Upper lobe of left lung (tissue), 6 donors: ENCODE results near the gene DOK1. TPM values are rescaled to one million over a fixed set of nuclear protein-coding genes. Genes with fewer than 3 reads are reported as not detected.
A peak's percentile ranks its signal among the peaks of the same experiment; 100 is the strongest.

Source experiments
- ATAC-seq, 2 donors: fragments of 200-7000 bp; cut with Tn5 transposase; one replicate each; pipeline ENCODE4 v1.9.1; 2022; ENCODE audit warnings: mild to moderate bottlenecking in 2 of 2, moderate library complexity in 2 of 2; ENCODE audit not compliant: low FRiP score in 2 of 2
- DNase-seq, 2 donors: peaks; one replicate each; pipeline ENCODE4 v3.0.0-alpha.2; 2019 to 2020
- H3K27ac ChIP-seq, 4 donors: fragments of 200-600 bp; sonication (generic); one replicate each; pipeline ENCODE4 v1.5.1; 2016 to 2019
- H3K27me3 ChIP-seq, 4 donors: fragments of 200-600 bp; sonication (generic); one replicate each; pipeline ENCODE4 v1.5.1; 2017 to 2019
- H3K36me3 ChIP-seq, 4 donors: fragments of 200-600 bp; sonication (generic); one replicate each; pipeline ENCODE4 v1.5.1; 2016 to 2019
- H3K4me1 ChIP-seq, 4 donors: fragments of 200-600 bp; sonication (generic); one replicate each; pipeline ENCODE4 v1.5.1; 2018 to 2019
- H3K4me3 ChIP-seq, 4 donors: fragments of 200-600 bp; sonication (generic); one replicate each; pipeline ENCODE4 v1.5.1; 2017 to 2019; ENCODE audit warnings: mild to moderate bottlenecking in 2 of 4, moderate library complexity in 1 of 4
- H3K9me3 ChIP-seq, 4 donors: fragments of 200-600 bp; sonication (generic); one replicate each; pipeline ENCODE4 v1.5.1; 2018 to 2019
- CTCF ChIP-seq, 6 experiments: fragments of 450-650 bp in 4 of 6; fragments of 200-600 bp in 2 of 6; sonication (generic) in 2 of 6; IDR thresholded peaks; one replicate each; pipeline ENCODE4 v1.5.1; 2016 to 2019; ENCODE audit warnings: antibody characterized with exemption in 6 of 6
- EP300 ChIP-seq, 4 donors: sonication (generic); formaldehyde crosslinking; IDR thresholded peaks; one replicate each; pipeline ENCODE4 v1.5.1; 2017; ENCODE audit warnings: antibody characterized with exemption in 4 of 4, control low read depth in 2 of 4
- POLR2A ChIP-seq, 4 donors: fragments of 450-650 bp; IDR thresholded peaks; one replicate each; pipeline ENCODE4 v1.5.1; 2016 to 2017; ENCODE audit warnings: antibody characterized with exemption in 4 of 4, mild to moderate bottlenecking in 2 of 4
- POLR2AphosphoS5 ChIP-seq, 2 donors: sonication (generic); formaldehyde crosslinking; IDR thresholded peaks; one replicate each; pipeline ENCODE4 v1.5.1; 2017; ENCODE audit warnings: antibody characterized with exemption in 2 of 2
- WGBS, 2 donors: methylation state at CpG; one replicate each; pipeline ENCODE4 v1.1.5; 2017 to 2018; 5-methylcytosine and 5-hydroxymethylcytosine counted together
- total RNA-seq, 6 donors: library from RNA; depleted of rRNA in 4 of 6; stranded (reverse); fragments of >200 nt in 4 of 6; gene quantifications; one replicate each; pipeline versions ENCODE4 v1.1.0 to v1.2.1, GENCODE V29; 2016 to 2021
- donor health status: DM: no; HTN: no; CAD: no; lungs with moderate emphysema.
- donor health status: DM: no; HTN: yes; CAD: no; lungs with severe emphysema.

Gene DOK1
- total RNA-seq, 6 donors from 2014 or later = 13.7 to 49.2 (median 38.0) TPM

GRCh38 chr2:74548285-74548899 lies 6.1 kb upstream of the DOK1 start:
- 20 to 33% methylated on average over 15 to 24 of the region's 26 CpGs for WGBS, 2 donors
- peak overlapping the region; percentile 48 to 83 (median 69) for H3K27ac ChIP-seq

GRCh38 chr2:74548900-74549826 lies 5.4 kb upstream of the DOK1 start:
- Histone ChIP-seq H3K9me3 (no peaks in the 10 kb centered on the region), H3K36me3 (no peaks in the 10 kb centered on the region), H3K27ac (peak overlapping the region; percentile 48 to 83 (median 69)), H3K4me1 (peaks cover 14 to 30% (median 17%) of the 10 kb centered on the region in 4 donors), H3K27me3 (no peaks in the 10 kb centered on the region), H3K4me3 (peak overlapping the region; percentile 56 to 72 (median 68))
- DNase-seq = peak; percentile 76 to 94
- 10 to 11% methylated on average over 28 to 31 of the region's 85 CpGs for WGBS, 2 donors
- TF ChIP-seq EP300 (IDR thresholded peaks at IDR 0.05) (no peak), POLR2AphosphoS5 (IDR thresholded peaks at IDR 0.05) (peak; percentile 27 to 58), POLR2A (IDR thresholded peaks at IDR 0.05) (peak in 3 of 4 donors; percentile 19 to 59 (median 24))
- ATAC-seq = peak; percentile 66 to 93

More at GRCh38 chr2:74548285-74548899, 6.1 kb upstream of the DOK1 start:
- peak overlapping the region; percentile 56 to 72 (median 68) for H3K4me3 ChIP-seq
- H3K4me1 ChIP-seq = peaks cover 11 to 25% (median 14%) of the 10 kb centered on the region in 4 donors
- DNase-seq (no peak), ATAC-seq (peak in 1 of 2 donors; percentile 28)
- no peaks in the 10 kb centered on the region for H3K9me3 ChIP-seq
- no peaks in the 10 kb centered on the region for H3K27me3 ChIP-seq
- TF ChIP-seq POLR2AphosphoS5 (IDR thresholded peaks at IDR 0.05) = no peak
- TF ChIP-seq POLR2A (IDR thresholded peaks at IDR 0.05) = no peak
- TF ChIP-seq EP300 (IDR thresholded peaks at IDR 0.05) = no peak
- no peak for TF ChIP-seq CTCF (IDR thresholded peaks at IDR 0.05)
- no peaks in the 10 kb centered on the region for H3K36me3 ChIP-seq

- ATAC-seq (no peak), DNase-seq (no peak)
- Histone ChIP-seq H3K9me3 (no peaks in the 10 kb centered on the region), H3K36me3 (no peaks in the 10 kb centered on the region), H3K4me3 (no peak overlapping the region), H3K27ac (no peak overlapping the region), H3K27me3 (no peaks in the 10 kb centered on the region), H3K4me1 (peaks cover 16 to 32% (median 17%) of the 10 kb centered on the region in 4 donors)
- 89 to 94% methylated on average over 7 of the region's 7 CpGs for WGBS, 2 donors
- TF ChIP-seq POLR2A (IDR thresholded peaks at IDR 0.05) = no peak
- no peak for TF ChIP-seq EP300 (IDR thresholded peaks at IDR 0.05)
- no peak for TF ChIP-seq CTCF (IDR thresholded peaks at IDR 0.05)
- no peak for TF ChIP-seq POLR2AphosphoS5 (IDR thresholded peaks at IDR 0.05)
Observed at GRCh38 chr2:74550231-74550630, 4.3 kb upstream of the DOK1 start.

GRCh38 chr2:74551530-74551929 lies 3.0 kb upstream of the DOK1 start:
- ATAC-seq (no peak), DNase-seq (no peak)
- Histone ChIP-seq H3K27ac (no peak overlapping the region), H3K27me3 (no peaks in the 10 kb centered on the region), H3K4me3 (no peak overlapping the region), H3K36me3 (peaks cover 0 to 3% (median 1%) of the 10 kb centered on the region in 4 donors), H3K9me3 (no peaks in the 10 kb centered on the region), H3K4me1 (peaks cover 21 to 45% (median 24%) of the 10 kb centered on the region in 4 donors)
- TF ChIP-seq CTCF (IDR thresholded peaks at IDR 0.05) (no peak), POLR2A (IDR thresholded peaks at IDR 0.05) (no peak), EP300 (IDR thresholded peaks at IDR 0.05) (no peak), POLR2AphosphoS5 (IDR thresholded peaks at IDR 0.05) (no peak)
